OCI-LY7 (cell line): ENCODE results near the gene ABI2.

Source experiments
- CTCF ChIP-seq: fragments of 200-600 bp; sonication (generic); conservative IDR thresholded peaks from 2 replicates; pipeline ENCODE4 v1.5.1; 2014; ENCODE audit warnings: mild to moderate bottlenecking, antibody characterized with exemption, low read length, moderate library complexity, mixed read lengths
- EZH2phosphoT487 ChIP-seq: fragments of 200-600 bp; sonication (generic); IDR thresholded peaks from 2 replicates; pipeline ENCODE4 v1.6.1; 2018; ENCODE audit warnings: low read depth, borderline replicate concordance, mild to moderate bottlenecking, mixed run types, antibody characterized with exemption, low read length, moderate library complexity, mixed read lengths

- TF ChIP-seq EZH2phosphoT487 = no peak
- no peak for TF ChIP-seq CTCF
These were observed 54.8 kb downstream of the ABI2 start for GRCh38 chr2:203383038-203383437.
